HG03175 (cell line): Measurements from ENCODE around the gene PERCC1.

Source experiments
- ATAC-seq: cut with Tn5 transposase; IDR thresholded peaks from one replicate; pipeline ENCODE4 v1.9.1; 2021; ENCODE audit warnings: mild to moderate bottlenecking, moderate library complexity; ENCODE audit not compliant: unreplicated experiment

Gene PERCC1

DNA sequence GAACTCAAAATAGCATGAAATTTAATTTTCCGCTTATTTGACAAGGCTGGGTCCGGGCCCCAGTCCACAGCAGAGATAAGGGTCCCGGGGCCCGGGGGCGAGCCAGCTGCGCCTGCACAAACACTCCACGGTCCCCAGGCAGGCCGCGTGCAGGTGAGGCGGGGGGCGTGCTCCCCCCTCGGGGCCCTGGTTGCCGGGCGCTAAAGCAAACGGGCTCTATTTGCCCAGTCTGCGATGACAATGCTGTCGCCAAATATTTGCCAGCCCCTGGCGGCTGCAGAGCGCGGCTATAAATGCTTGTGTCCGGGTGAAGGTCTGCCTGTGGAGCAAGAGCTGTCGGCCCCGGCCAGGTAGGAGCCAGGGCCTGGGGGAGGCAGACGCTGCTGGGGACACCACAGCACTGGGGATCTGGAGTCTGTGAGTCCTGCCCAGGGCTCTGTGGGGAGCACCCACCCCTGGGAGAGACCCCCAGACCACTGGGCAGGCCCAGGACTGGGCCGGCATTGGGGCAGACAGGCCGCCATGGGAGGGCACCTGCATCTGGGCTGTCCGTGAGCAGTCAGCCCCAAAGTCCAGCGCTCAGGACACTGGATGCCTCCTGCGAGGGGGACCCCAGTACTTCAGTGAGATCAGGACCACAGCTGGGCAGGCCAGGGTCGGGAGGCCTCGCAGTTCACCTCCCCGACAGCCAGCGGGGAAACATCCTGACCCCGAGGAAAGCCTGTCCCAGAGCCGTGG lies at the start of gene PERCC1:
TSS of gene PERCC1 (plus strand) at position 320 of the 738 bp plus-strand sequence. CDS start 1,516 bp downstream, outside the sequence.
- no peak for ATAC-seq

DNA sequence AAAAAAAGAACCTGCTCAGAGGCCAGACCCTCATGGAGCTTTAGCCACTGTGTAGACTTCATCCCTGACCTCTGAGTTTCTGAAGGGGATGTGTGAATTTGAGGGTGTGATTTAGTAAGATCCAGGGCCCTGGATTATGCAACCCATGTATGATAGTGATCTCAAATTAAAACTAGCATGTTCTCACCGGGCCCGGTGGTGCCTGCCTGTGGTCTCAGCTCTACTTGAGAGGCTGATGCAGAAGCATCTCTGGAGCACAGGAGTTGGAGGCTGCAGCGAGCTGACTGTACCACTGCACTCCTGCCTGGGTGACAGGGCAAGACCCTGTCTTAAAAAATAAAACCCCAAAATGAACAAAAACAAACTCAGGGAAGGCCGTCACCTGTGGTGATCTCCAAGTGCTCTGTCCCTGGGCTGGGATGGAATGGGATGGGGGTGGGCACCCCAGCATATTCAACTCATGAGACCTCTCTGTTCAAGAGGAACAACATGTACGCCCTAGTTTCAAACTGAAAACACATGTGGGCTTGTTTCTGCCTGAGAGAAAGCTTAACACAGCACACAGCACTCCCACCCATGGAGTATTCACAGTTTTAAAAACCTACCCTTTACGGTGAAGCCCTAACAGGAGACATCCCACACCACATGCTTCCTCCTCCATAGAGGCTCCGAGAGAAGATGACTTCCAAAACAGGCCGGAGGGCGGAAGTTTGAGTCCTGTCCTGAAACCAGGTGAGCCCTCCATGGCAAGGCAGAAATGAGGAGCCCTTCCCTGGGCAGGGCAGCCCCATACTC lies 49.1 kb upstream of the PERCC1 start:
- no peak for ATAC-seq

DNA sequence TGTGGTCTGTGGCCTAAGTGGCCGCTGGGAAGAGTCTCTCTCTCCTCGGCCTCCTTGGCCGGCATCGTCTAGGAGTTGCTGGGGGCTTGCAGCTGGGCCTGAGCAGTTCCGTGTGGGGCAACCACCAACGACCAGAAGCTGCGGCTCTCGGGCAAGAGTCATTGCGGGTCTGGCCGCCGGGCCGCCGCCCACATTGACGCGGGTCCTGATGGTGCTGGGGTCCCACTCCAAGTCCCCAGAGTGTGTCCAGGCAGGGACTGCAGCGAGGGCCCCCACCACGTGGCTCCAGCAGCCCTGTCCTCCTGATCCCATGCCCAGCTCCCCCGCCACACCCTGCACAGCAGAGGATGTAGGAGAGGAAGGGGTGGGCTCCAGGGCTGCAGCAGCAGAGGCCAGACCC lies 47.3 kb upstream of the PERCC1 start:
- no peak for ATAC-seq

DNA sequence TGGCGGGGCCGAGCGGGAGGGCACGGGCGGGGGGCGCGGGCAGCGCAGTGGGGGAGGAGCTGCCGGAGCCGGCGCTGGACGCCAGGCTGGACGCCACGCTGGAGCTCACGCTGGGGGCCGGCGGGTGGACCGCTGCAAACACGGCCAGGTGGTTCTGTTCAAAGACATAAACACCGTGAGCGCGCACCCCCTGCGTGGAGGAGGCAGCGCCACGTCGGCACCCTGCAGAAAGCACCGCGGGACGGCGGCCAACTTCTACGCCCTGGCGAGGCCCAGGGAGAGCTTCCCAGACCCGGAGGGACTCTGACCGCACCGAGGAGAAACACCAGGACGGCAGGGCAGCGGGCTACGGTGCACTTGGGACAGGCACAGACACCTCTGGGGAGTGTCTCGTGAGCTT lies 45.6 kb upstream of the PERCC1 start:
- ATAC-seq: no peak

DNA sequence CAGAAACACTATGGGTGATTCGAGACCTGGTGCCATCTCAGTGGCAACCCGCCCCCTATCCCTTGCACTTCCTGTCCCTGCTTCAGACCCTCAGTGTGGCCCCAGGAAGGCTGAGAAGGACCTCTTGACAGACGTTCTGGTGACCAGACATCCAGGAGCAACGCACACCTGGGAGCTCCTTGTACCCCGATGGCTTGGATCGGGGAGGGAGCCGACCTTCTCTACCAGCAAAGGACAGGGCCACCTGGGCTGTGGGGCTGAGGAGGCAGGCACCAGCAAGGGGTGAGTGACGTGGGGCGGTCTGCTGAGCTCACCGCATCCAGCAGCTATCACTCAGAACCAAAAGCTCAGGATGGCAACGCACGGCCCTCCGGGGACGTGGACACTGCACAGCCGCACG lies 43.5 kb upstream of the PERCC1 start:
- no peak for ATAC-seq

DNA sequence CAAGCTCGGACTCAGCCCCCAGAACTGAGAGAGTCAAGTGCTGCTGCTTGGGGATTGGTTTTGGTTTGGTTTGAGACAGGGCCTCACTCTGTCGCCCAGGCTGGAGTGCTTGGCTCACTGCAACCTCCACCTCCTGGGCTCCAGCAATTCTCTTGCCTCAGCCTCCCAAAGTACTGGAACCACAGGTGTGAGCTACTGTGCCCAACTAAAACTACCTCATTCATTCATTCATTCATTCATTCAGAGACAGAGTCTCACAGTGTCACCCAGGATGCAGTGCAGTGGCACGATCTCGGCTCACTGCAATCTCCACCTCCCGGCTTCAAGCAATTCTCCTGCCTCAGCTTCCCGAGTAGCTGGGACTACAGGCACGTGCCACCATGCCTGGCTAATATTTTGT lies 41.1 kb upstream of the PERCC1 start:
- no peak for ATAC-seq

DNA sequence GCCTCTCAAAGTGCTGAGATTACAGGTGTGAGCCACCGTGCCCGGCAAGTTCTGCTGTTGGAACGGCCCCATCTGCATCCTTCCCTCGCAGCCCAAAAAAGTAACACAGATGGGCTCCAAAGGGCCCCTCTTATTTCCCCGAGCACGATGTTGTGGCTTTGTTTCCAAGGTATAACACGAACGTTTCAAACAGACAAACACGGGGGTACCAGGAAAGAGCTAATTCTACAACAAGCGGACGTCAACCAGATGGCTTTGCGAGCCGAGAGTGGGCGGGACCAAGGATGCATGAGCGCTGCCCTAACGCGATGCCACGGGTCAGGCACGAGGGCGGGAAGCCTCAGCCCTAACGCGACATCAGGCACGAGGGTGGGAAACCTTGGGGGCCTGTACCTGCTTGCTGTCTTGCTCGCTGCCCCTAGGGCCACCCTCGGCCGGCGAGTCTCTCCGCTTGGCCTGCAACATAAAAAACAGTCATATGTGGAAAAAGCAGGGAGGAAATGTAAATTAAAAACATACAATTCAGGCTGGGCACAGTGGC lies 40.6 kb upstream of the PERCC1 start:
- ATAC-seq: no peak

DNA sequence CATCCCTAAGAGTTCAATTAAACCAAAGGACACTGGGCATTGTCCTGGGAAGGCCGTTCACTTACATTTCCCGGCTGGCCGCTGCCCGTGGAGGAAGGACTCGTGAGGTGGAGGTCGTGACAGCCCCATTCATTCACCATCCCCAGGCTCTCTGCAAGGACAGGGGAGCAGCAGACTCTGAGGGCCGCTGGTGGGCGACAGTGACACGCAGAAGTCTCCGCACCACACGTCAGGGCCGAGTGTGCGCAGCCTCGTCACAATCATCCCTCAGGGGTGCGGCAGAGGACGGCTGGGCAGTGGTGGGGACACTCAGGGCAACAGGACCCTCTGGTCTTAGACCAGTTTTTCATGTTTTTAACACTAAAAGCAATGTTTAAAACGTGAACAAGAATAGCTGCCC lies 38.1 kb upstream of the PERCC1 start:
- ATAC-seq: no peak

DNA sequence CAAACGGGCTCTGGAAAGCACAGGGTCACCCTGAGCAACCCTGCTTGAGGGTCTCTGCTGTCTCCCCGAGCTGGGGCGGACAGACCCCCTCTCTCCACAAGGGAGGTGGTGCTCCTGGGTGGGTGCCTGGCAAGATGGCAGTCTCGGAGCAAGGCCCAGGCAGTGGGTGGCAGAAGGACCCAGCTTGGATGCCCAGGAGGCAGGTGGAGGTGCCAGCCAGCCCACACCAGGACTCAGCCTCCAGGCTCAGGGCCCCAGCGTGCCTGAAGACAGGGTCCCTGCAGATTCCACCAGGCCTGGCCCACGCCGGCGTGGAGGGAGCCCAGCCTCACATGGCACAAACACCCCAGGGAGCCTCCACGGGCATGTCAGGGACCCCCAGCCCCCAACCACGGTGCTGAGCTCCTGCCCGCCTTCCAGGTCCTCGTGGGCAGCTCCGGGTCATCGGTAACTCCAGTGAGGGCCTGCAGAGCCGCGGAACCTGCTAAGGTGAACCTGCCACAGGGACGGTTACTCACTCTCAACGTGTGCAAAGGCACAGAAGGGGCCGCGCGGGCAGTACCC lies 37.2 kb upstream of the PERCC1 start:
- ATAC-seq: no peak

DNA sequence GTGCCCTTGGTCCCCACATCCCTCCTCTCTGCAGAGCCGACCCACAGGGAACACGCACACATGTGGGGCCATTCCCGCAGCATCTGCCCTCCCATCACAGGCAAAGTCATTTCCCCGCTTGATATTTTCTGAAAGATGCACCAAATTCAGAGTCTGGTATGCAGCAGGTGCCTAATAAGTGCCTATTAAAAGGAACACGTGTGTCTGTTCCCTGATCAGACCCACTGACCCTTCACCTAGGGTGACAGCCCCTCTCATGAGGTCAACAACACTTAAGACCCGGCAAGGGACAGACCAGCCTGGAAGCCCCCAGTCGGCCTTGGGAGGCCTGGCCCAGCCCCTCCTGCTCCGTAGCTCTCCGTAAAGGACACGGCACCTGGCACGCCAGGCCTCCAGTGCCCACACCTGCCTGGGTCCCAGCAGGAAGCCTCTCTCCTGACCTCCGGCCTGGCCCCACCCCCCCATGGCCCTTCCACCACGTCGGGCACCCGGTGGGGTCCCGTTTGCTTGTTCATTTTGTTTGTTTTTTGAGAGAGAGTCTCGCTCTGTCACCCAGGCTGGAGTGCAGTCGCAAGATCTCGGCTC lies 36.4 kb upstream of the PERCC1 start:
- ATAC-seq: no peak

DNA sequence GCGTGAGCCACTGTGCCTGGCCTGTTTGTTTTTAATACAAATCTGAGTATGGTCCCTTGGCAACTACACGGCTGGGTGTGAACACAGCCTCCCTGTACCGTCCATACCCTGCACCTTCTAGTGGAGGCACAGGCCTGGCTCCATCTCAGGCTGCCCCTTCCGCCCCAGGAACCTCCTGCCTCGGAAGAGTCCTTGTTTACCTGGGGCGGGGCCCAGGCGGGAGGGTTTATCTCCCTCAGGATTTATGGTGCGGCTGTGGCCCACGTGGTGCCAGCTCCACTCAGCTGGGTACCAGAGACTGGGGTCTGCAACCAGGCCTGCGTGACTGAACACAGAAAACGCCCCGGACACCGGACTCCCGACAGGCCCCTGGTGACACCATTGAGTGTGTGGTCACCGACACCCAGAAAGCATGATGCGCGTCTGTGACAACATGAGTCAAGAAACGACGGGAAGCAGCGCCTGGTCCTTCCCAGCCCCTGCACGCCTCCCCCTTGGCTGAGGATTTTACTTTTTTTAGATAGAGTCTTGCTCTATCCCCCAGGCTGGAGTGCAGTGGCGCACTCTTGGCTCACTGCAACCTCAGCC lies 35.3 kb upstream of the PERCC1 start:
- ATAC-seq: no peak

DNA sequence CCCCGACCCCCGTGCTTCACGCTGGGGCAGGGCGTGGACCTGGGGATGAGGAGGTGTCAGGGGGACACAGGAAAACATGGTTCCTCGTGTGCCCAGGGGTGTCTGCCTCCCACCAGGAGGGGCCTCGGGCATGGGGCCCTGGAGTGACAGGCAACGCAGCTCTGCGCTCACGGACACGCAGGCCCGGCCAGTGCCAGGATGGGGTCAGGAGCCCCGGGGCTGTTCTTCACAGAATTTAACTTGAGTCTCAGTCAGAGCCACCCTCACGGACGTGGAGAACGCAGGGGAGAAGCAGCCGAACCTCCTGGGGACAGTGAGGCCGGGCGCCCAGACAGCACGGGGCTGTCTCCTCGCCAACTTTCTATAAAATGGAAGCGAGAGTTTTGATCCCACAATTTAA lies 33.1 kb upstream of the PERCC1 start:
- no peak for ATAC-seq

DNA sequence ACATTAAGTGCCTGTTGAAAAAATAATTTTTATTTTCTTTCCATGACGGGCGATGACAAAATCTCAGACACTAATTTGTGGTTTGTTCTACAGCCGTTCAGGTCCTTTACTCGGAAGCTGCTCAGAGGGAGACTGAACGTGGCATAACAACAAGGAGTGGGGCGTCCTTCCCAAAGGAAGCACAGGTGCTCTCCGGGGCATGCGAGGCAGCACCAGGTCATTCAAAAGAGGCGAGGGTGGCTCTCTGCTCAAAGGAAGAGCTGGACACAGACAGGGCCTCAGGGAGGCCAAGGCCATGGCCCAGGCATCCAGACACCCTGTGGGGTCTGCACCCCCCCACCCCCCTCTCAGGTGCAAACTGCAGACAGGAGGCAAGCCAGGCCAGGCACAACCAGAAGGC lies 32.5 kb upstream of the PERCC1 start:
- no peak for ATAC-seq

DNA sequence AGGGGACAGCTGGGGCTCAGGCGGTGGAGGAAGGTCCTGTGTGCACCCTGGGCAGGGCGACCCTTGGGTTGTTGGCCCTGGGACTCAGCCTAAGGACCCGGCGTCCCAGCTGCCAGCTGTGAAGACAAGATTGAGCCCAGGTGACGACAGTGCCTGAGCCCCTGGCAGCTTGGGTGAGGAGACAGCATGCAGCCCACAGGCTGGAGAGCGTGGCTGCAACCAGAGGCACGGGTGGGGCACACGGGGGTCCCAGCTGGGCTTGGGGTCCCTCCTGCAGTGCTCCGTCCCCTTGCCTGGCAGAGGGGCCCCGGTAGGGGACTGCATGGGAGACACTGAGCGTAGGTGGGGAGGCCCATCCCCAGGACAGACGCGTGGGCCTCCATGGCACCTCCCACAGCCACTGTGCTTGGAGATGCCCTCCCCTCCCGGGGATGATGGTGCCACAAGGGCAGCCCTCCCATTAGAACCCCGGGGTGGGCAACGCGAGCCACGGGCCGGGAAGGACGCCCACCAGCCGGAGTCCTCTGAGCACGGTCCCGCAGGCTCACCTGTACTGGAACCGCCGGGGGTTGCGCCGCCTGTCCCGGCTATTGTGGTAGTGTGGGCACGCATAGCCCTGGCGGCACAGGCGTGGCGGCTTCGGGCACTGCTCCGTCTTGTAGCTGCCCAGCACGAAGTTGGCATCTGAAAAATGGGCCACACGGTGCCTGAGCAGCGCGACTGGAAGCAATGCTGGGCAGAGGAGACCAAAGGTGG lies 31.9 kb upstream of the PERCC1 start:
- no peak for ATAC-seq

DNA sequence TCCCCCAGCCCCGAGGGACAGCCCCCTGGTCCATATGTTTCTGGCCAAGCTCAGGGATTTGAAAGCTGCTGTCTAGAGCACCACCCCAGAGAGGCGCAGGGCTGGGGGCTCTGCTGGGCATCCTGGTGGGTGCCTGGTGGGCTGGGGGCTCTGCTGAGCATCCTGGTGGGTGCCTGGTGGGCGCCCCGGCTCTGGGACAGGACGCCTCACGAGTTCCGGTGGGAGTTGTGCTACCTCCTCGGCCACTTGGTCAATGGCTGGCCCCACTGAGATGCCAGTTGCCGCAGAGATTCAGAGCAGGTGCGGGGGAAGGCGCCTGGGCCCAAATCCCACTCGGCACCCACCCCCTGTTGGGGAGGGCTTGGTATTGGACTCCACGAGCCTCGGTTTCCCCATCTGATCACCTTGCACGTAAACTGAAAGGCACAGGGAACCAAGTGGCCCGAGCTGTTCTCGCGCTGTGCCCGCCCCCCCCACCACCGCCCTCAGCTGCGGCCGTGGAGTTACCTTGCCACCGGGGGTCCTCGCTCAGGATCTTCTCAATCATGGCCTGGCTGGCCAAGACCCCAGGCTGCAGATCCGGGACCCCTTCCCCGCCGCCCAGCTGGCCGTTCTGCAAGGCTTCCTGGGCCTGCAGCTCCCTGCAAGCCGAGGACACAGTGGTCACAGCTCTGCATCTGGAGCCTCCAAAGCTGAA lies 29.7 kb upstream of the PERCC1 start:
- ATAC-seq: no peak

DNA sequence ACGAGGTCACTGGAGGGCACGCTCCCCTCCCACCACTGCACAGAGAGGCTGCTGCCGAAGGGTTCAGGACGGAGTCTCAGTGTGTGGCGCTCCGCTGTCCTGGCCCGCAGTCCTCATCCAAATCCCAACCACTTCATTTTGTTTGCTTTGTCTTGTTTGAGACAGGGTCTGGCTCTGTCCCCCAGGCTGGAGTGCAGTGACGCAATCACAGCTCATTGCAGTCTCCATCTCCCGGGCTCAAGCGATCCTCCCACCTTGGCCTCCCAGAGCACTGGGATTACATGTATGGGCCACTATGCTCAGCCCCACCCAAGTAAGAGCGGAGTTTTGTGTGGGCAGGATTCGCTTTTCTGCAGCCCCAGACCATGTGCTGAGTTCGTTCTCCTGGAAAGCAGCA lies 29.1 kb upstream of the PERCC1 start:
- no peak for ATAC-seq

DNA sequence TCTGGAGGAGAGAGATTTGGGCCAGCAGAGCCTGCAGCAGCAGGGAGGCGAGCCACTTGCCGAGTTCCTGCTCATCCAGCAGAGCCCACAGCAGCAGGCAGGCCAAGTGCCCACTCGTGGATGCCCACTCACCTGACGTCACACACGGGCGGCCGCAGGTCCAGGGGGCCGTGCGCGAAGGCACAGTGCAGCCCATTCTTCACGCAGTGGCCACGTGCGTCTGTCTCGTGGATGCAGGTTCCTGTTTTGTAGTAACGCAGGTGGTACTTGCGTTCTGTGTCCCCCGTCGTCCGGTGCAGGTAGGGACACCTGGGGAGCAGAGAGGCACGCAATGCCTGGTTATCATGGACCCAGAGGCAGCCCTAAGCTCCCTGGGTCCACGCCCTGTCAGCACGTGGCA lies 27.8 kb upstream of the PERCC1 start:
- no peak for ATAC-seq

DNA sequence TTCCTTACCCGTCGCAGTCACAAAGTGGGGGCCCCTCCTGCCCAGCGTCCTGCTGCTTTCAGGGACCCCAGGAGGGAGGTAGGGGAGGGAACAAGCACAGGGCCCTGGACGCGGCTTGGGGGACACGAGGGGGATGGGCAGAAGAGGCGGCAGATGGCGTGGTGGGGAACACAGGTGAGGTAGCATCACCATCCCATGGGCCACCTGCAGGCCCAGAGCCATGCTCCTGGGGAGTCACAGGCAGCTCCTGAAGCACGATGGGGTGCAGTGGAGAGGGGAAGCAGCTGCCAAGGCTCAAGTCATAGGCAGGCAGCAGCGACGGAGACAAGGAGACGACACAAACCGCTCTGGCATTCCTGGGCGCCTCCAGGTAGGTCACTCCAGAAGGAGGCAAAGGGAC lies 27.1 kb upstream of the PERCC1 start:
- ATAC-seq: no peak

DNA sequence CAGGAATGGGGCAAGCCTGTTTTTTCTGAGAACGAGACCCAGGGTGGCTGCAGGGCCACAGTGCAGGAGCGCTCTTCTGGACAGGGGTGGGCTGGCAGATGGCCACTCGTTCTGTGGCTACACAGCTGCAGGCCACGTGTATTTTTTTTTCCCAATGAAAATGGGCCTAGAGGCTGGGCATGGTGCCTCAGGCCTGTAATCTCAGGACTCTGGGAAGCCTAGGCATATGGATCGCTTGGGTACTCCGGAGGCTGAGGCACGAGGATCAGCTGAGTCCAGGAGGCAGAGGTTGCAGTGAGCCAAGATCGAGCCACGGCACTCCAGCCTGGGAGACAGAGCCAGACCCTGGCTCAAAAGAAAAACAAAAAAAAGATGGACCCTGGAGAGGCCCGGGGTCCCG lies 23.1 kb upstream of the PERCC1 start:
- no peak for ATAC-seq
